NCI-H1048 (cell line): Measurements from ENCODE around the gene SELENOM.
"Not testable (repeated sequence)": the region's sequence is repeated elsewhere in the genome, so short reads cannot be mapped to it uniquely, and the experiment has no call there.

Experiments used
- DNase-seq: peaks from one replicate; lab custom pipeline; 2025; lab: John Stamatoyannopoulos, UW

The SELENOM gene

GRCh38 chr22:31133911-31134310 lies 26.5 kb upstream of the SELENOM start:
- DNase-seq, result no peak

- DNase-seq, result no peak
Observed at GRCh38 chr22:31130873-31131272, 23.5 kb upstream of the SELENOM start.

GRCh38 chr22:31128156-31128555 lies 20.8 kb upstream of the SELENOM start:
- no peak for DNase-seq

DNA sequence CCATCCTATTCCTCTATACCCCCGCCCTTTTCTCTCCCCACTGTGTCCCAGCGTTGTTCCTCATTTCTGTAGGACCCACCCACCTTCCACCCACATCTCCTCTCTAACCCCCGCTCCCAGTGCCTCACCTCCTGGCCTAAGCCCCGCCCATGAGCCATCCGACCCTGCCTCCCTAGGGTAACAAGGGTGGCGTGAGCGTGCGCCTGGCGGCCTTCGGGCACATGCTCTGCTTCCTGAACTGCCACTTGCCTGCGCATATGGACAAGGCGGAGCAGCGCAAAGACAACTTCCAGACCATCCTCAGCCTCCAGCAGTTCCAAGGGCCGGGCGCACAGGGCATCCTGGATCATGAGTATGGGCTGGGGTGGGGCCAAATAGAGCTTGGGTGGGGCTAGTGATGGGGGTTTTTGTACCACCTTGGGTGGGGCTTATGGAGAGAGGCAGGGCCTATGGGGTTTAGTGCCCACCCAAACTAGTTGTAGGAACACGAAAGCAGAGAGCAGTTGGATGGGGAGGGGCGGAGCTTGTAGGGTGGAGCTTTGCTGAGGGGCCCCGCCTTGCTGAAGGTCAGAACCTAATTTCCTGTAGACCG lies 19.9 kb upstream of the SELENOM start:
- DNase-seq, result no peak

DNA sequence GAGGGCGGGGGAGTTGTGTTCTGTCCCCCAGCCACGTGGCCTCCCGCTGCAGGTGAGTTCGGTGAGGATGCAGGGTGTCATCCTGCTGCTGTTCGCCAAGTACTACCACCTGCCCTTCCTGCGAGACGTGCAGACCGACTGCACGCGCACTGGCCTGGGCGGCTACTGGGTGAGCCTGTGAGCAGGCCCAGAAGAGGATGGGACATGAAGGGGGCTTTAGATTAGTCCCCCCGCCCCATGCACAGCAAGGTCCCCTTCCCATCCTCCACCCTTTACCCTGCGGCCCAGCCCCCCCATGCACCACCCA lies 19.5 kb upstream of the SELENOM start:
- no peak for DNase-seq

DNA sequence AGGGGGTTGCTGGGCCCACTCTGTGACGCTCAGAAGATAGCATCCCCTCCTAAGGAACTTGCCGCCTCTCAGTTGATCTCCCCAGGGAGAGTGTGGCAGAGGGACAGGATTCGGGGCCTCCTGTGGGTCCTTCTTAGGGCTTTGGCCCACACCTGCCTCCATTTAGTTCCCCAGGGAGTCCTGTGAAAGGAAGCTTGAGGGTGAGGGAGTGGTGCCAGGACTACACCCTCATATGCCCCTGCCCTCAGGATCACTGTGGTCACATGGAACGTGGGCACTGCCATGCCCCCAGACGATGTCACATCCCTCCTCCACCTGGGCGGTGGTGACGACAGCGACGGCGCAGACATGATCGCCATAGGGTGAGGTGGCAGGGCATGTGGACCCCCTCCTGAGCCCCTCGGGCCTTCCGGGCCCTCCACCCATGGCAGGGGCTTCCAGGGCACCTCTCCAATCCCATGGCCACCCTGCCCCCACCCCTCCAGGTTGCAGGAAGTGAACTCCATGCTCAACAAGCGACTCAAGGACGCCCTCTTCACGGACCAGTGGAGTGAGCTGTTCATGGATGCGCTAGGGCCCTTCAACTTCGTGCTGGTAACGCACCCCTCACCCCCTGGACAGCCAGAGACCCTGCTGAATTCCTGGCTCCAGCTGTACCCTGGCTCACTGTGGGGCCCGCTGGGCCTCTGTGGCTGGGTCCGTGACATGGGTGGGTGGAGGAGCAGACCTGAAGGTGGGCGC lies 18.9 kb upstream of the SELENOM start:
- DNase-seq, result no peak

GRCh38 chr22:31125521-31126117 lies 18.3 kb upstream of the SELENOM start:
- DNase-seq, result no peak

- no peak for DNase-seq
Observed at GRCh38 chr22:31124811-31125465, 17.6 kb upstream of the SELENOM start.

GRCh38 chr22:31124290-31124689 lies 16.9 kb upstream of the SELENOM start:
- DNase-seq, result no peak

DNA sequence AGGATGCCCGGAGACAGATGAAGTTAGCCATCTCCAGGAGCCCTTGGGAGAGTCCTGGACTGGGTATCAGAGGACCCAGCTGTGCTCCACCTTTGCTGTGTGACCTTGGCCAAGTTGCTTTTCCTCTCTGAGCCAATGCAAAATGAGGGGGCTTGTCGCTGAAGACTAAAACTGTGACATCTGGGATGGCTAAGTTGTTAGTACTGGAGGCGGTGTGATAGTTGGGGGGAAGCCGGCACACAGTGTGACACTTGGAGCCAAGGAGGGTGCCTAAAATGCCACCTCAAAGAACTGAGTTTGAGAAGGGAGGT lies 15.9 kb upstream of the SELENOM start:
- DNase-seq, result no peak

GRCh38 chr22:31122532-31123291 lies 15.3 kb upstream of the SELENOM start, which contains the start of gene INPP5J:
Gene INPP5J (plus strand): TSS chr22:31122966. CDS start chr22:31123015, 49 bp downstream.
- no peak for DNase-seq

DNA sequence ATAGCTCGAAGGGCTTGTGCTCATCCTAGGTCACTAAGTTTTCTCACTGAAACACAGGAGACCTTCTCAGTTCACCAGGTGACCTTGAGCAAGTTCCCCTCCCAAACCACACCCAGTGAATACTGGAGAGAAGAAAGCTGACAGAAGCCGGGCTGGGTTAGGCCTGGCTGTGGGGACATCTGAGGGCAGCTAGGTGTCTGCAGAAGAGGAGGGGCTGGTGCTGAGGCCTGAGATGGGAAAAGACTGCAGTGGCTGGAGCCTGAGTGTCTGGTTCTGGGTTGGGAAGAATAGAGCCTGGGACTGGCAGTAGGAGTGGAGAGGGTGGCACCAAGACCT lies 14.8 kb upstream of the SELENOM start:
- no peak for DNase-seq

GRCh38 chr22:31121403-31121802 lies 14.0 kb upstream of the SELENOM start:
- no peak for DNase-seq

- no peak for DNase-seq
Observed at GRCh38 chr22:31120642-31121041, 13.3 kb upstream of the SELENOM start.

GRCh38 chr22:31120230-31120629 lies 12.9 kb upstream of the SELENOM start:
- no peak for DNase-seq

DNA sequence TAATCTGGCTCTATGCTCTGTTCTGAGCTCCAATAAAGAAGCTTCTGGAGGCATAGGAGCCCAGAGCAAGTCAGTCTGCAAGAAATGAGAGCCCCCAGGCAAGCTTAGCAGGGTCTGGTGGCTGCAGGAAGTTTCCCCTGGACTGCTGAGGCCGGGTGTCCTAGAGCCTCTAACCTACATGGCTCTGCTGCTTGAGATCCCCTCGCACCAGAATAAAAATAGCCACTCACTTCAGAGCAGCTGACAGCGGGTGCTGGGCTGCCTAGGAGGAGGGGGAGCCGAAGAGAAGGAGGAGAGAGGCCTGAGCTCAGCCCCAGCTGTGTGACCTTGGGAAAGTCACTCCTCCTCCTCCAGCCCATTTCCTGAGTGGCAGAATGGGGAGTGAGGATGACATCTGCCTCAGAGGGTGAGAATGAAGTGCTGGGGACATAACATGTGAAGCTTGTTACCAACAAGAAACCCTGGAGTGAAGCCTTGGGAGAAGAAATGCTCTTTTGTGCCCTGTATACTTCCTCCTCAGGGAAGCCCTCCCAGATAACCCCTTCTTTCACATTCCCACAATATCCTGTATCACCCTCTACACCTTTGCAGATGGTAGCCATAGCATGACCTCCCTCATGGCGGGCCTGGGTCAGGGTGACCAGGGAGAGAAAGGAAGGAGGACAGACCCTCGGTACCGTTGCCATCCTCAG lies 11.8 kb upstream of the SELENOM start:
- no peak for DNase-seq

DNA sequence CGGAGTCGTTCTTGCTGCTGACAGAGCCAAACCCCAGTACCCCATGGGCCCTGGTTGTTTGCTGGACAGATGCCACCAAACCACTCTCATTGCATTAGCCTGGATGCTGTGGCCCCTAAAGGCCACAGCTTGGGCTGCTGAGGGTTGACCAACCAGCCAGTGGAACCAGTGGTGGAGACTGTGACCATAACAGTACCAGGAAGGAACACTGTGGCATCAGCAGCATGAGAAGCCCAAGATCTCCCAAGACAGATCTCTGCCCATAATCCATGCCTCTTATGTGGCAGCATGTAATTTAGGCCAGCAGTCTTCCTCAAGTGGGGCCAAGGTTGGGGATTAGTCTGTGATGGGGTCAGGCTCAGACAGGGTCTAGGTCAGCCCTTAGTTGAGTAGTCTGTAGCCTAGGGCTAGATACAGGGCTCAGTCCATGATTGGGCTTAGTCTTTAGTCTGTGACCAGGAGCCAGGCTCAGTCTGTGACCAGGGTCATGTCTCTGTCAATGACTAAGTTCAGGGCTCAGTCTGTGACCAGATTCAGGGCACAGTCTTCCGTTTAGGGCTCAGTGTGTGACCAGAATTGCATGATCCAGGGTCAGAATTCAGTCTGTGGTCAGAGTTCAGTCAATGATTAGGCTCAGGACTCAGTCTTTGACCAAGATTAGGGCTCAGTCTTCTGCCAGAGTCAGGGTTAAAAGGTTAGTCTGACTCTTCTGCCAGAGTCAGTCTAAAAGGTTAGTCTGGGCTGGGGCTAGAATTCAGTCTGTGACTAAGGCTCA lies 10.9 kb upstream of the SELENOM start:
- DNase-seq, result no peak

DNA sequence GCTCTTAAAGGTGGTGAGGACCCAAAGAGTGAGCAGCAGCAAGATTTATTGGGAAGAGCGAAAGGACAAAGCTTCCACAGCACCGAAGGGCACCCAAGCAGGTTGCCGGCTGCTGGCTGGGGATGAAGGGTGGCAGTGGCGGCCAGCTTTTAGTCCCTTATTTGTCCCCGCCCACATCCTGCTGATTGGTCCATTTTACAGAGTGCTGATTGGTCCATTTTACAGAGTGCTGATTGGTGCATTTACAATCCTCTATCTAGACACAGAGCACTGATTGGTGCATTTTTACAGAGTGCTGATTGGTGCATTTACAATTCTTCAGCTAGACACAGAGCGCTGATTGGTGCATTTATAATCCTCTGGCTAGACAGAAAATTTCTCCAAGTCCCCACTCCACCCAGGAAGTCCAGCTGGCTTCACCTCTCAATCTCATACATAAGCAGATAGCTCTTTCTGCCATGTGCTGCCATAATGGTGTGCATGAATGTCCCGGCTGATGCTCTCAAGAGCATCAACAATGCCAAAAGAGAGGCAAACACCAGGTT lies 5.3 kb upstream of the SELENOM start:
- not testable (repeated sequence) for DNase-seq

GRCh38 chr22:31107894-31108218 lies 488 bp upstream of the SELENOM start:
- DNase-seq, result no peak

- DNase-seq, result no peak
Observed at GRCh38 chr22:31106731-31107177, 614 bp downstream of the SELENOM start.

DNA sequence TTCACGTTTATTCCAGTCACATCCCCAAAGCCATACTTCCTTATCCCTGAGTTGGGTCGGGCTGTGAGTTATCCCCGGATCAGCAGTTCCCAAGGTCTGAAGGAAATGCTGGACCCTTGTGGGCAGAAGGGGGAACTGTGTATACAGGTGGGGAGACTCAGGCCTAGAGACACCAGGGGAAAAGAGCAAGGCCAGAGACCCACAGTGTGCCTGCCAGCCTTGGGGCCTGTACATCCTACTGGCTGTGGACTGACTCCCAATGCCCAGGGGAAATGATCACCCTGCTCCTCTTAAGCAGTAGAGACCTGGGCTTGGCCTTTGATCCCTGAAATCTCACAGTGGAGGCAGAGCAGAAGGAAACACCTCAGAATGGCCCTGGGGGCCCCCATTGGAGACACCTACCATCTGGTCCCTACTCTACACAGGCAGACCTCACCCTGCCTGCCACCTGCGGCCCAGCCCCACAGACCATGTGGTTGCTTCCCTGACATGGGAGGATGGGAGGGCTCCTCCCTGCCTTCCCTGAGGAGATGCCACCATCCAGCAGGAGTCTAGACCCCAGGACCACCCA lies 1.3 kb downstream of the SELENOM start:
- no peak for DNase-seq
